HCT116 (cell line): Measurements from ENCODE around the gene LTBP1. TPM values are rescaled to one million over a fixed set of nuclear protein-coding genes. Genes with fewer than 3 reads are reported as not detected.

Source experiments
- ATAC-seq: fragments of 200-7000 bp; cut with Tn5 transposase; 2 replicates; pipeline ENCODE4 v1.9.1; 2020; ENCODE audit warnings: mild to moderate bottlenecking, moderate library complexity
- BruUV-seq: library from RNA; stranded (reverse); fragments of 400-500 nt; replicated peaks from 2 replicates; lab custom pipeline; 2021; lab: Mats Ljungman, UMichigan
- CTCF ChIA-PET: fragments of 300-600 bp; sonication (Branson Sonifier 250); formaldehyde crosslinking; loops from one replicate; lab custom pipeline; 2021; ENCODE audit warnings: antibody characterized with exemption; lab: Charles Lee
- POLR2A ChIA-PET: fragments of 300-600, 350-600 bp; sonication (Branson Sonifier 250); formaldehyde crosslinking; loops from one replicate; lab custom pipeline; 2021; ENCODE audit warnings: antibody characterized with exemption; lab: Charles Lee
- RAD21 ChIA-PET, 2 experiments: fragments of 300-600 bp; sonication (Branson Sonifier 250); formaldehyde crosslinking; loops; one replicate each; lab custom pipeline; 2023; ENCODE audit warnings: low total read pairs in 2 of 2; ENCODE audit not compliant: uncharacterized antibody in 2 of 2, unreplicated experiment in 2 of 2, low non-redundant PET in 1 of 2; lab: Charles Lee
- DNase-seq: peaks from one replicate; pipeline ENCODE4 v3.0.0-alpha.2; 2010; ENCODE audit warnings: low read depth, low spot score
- H2AFZ ChIP-seq: fragments of 200-600 bp; shearing (Covaris generic), sonication (generic); 2 replicates; pipeline ENCODE4 v1.6.1; 2017; ENCODE audit warnings: low read depth, mixed run types, mixed read lengths, antibody characterized with exemption, low read length; ENCODE audit not compliant: poor library complexity, severe bottlenecking
- H3K27ac ChIP-seq: 2 replicates; pipeline ENCODE4 v1.5.1; 2012; ENCODE audit warnings: low read depth, low read length
- H3K27me3 ChIP-seq: fragments of 200-600 bp; sonication (generic); 2 replicates; pipeline ENCODE4 v1.6.1; 2016; ENCODE audit warnings: mixed run types, low read length, mixed read lengths; ENCODE audit not compliant: insufficient read depth
- H3K36me3 ChIP-seq, 2 experiments: fragments of 200-500 bp in 1 of 2; fragments of 200-600 bp in 1 of 2; sonication (Bioruptor generic) in 1 of 2; sonication (generic) in 1 of 2; 2 replicates each; pipeline versions ENCODE4 v1.5.1 to v1.6.1; 2014 to 2016; ENCODE audit warnings: low read length in 2 of 2, inconsistent platforms in 1 of 2, mixed read lengths in 1 of 2, mixed run types in 1 of 2; ENCODE audit not compliant: insufficient read depth in 2 of 2, control insufficient read depth in 1 of 2
- H3K4me1 ChIP-seq, 2 experiments: fragments of 200-600 bp in 1 of 2; sonication (generic) in 1 of 2; 2 replicates each; pipeline versions ENCODE4 v1.5.1 to v1.6.1; 2012 to 2017; ENCODE audit warnings: low read length in 2 of 2, inconsistent platforms in 1 of 2, mild to moderate bottlenecking in 1 of 2, mixed read lengths in 1 of 2, mixed run types in 1 of 2, moderate library complexity in 1 of 2; ENCODE audit not compliant: insufficient read depth in 2 of 2, control insufficient read depth in 1 of 2
- H3K4me2 ChIP-seq: fragments of 200-600 bp; sonication (generic); 2 replicates; pipeline ENCODE4 v1.6.1; 2017; ENCODE audit warnings: mixed run types, low read length, mixed read lengths
- H3K4me3 ChIP-seq, 2 experiments: fragments of 200-600 bp in 1 of 2; sonication (generic) in 1 of 2; replicated peaks in 1 of 2; 2 replicates each; pipeline ENCODE4 v1.5.1; 2011 to 2016; ENCODE audit warnings: low read length in 2 of 2, control low read depth in 1 of 2, low read depth in 1 of 2, mild to moderate bottlenecking in 1 of 2, mixed read lengths in 1 of 2, mixed run types in 1 of 2
- H3K79me2 ChIP-seq: fragments of 200-600 bp; sonication (generic); 2 replicates; pipeline ENCODE4 v1.6.1; 2017; ENCODE audit warnings: mild to moderate bottlenecking, mixed run types, low read length, moderate library complexity, mixed read lengths; ENCODE audit not compliant: insufficient read depth
- H3K9ac ChIP-seq: fragments of 200-600 bp; sonication (generic); 2 replicates; pipeline ENCODE4 v1.6.1; 2016; ENCODE audit warnings: low read length, mixed read lengths
- H3K9me2 ChIP-seq: fragments of 200-600 bp; sonication (generic), shearing (Covaris generic); 2 replicates; pipeline ENCODE4 v1.6.1; 2017; ENCODE audit warnings: mixed run types, mild to moderate bottlenecking, moderate library complexity; ENCODE audit not compliant: insufficient read depth
- H3K9me3 ChIP-seq, 2 experiments: fragments of 200-500 bp in 1 of 2; fragments of 200-600 bp in 1 of 2; sonication (Bioruptor generic) in 1 of 2; sonication (generic) in 1 of 2; 2 replicates each; pipeline ENCODE4 v1.6.1; 2014 to 2017; ENCODE audit warnings: low read length in 2 of 2, mixed read lengths in 2 of 2, inconsistent platforms in 1 of 2, low read depth in 1 of 2, mild to moderate bottlenecking in 1 of 2, mixed run types in 1 of 2, moderate library complexity in 1 of 2; ENCODE audit not compliant: control insufficient read depth in 1 of 2, insufficient read depth in 1 of 2
- H4K20me1 ChIP-seq: fragments of 200-600 bp; sonication (generic), shearing (Covaris generic); 2 replicates; pipeline ENCODE4 v1.6.1; 2017; ENCODE audit warnings: mixed run types, mild to moderate bottlenecking, moderate library complexity; ENCODE audit not compliant: insufficient read depth
- CBX3 ChIP-seq: IDR thresholded peaks from 2 replicates; pipeline ENCODE4 v1.6.1; 2012; ENCODE audit warnings: low read depth
- CEBPB ChIP-seq: IDR thresholded peaks from 2 replicates; pipeline ENCODE4 v1.6.1; 2012; ENCODE audit warnings: low read depth
- CTCF ChIP-seq, 3 experiments: fragments of 200-600 bp in 1 of 3; sonication (generic) in 1 of 3; IDR thresholded peaks in 2 of 3; conservative IDR thresholded peaks in 1 of 3; 2 replicates each; pipeline ENCODE4 v1.5.1; 2012 to 2017; ENCODE audit warnings: low read depth in 2 of 3, low read length in 2 of 3, antibody characterized with exemption in 1 of 3, borderline replicate concordance in 1 of 3, control low read depth in 1 of 3, mild to moderate bottlenecking in 1 of 3, mixed read lengths in 1 of 3, mixed run types in 1 of 3, moderate library complexity in 1 of 3; ENCODE audit not compliant: insufficient read depth in 1 of 3
- JUND ChIP-seq: IDR thresholded peaks from 2 replicates; pipeline ENCODE4 v1.6.1; 2012
- POLR2A ChIP-seq: IDR thresholded peaks from 2 replicates; pipeline ENCODE4 v1.7.0; 2011; ENCODE audit warnings: borderline replicate concordance; ENCODE audit not compliant: insufficient read depth, insufficient read length; ENCODE audit errors: extremely low read depth
- RAD21 ChIP-seq: IDR thresholded peaks from 2 replicates; pipeline ENCODE4 v1.6.1; 2012; ENCODE audit warnings: low read depth, mild to moderate bottlenecking
- SIN3A ChIP-seq: IDR thresholded peaks from 2 replicates; pipeline ENCODE4 v1.6.1; 2012; ENCODE audit warnings: low read depth
- TCF7L2 ChIP-seq: IDR thresholded peaks from 2 replicates; pipeline ENCODE4 v1.7.0; 2011; ENCODE audit warnings: borderline replicate concordance, inconsistent platforms; ENCODE audit not compliant: insufficient read depth, insufficient read length; ENCODE audit errors: extremely low read depth
- ZBTB33 ChIP-seq: IDR thresholded peaks from 2 replicates; pipeline ENCODE4 v1.6.1; 2011; ENCODE audit warnings: mild to moderate bottlenecking, low read length, moderate library complexity; ENCODE audit not compliant: insufficient replicate concordance; ENCODE audit errors: extremely low read depth
- intact Hi-C: fragments of 100-400 bp; cut with micrococcal nuclease; formaldehyde crosslinking; loops from 2 replicates; pipeline ENCODE4 v1.10.0; 2022
- total RNA-seq: library from RNA; stranded (reverse); gene quantifications from one replicate; pipeline ENCODE4 v1.2.1, GENCODE V29; 2021; ENCODE audit not compliant: unreplicated experiment
- TF ChIP-seq, protein P1 (sequence below): IDR thresholded peaks from 2 replicates; pipeline ENCODE4 v1.6.1; 2012
- TF ChIP-seq, protein P2 (sequence below): IDR thresholded peaks from 2 replicates; pipeline ENCODE4 v1.6.1; 2012

LTBP1 gene
- total RNA-seq, 1 experiment from 2014 or later, result 5.1 TPM

GRCh38 chr2:33381301-33381858, 434.6 kb downstream of the LTBP1 start:
- intact Hi-C loops, result loop anchor here (10.0 kb wide), 1 partner anchor 203 kb away; no protein-coding TSS in a partner anchor
- no TSS peak for BruUV-seq
- no peaks in the 10 kb centered on the region for H4K20me1 ChIP-seq
- H3K4me2 ChIP-seq, result no peak overlapping the region
- H3K27ac ChIP-seq, result no peak overlapping the region
- DNase-seq, result no peak
- H3K79me2 ChIP-seq, result no peaks in the 10 kb centered on the region
- H3K4me3 ChIP-seq, result no peak overlapping the region
- no peak overlapping the region for H2AFZ ChIP-seq
- no peaks in the 10 kb centered on the region for H3K36me3 ChIP-seq
- no peak overlapping the region for H3K9ac ChIP-seq
- H3K9me2 ChIP-seq, result no peaks in the 10 kb centered on the region
- no peak for ATAC-seq
- CTCF ChIA-PET, result interaction anchor here (0.8 to 3.8 kb wide), 4 partner anchors 9 to 201 kb away, joined by 4 to 24 read pairs (median 4); no protein-coding TSS in a partner anchor
- TF ChIP-seq CTCF (IDR thresholded peaks at IDR 0.05 in 2 of 3, conservative IDR thresholded peaks at IDR 0.05 in 1 of 3; ENCODE audit: borderline replicate concordance in 1 of 3, insufficient read depth in 1 of 3, low read depth in 2 of 3, low read length in 2 of 3) (no peak), TCF7L2 (no peak), RAD21 (no peak), CBX3 (no peak), JUND (no peak), CEBPB (no peak), POLR2A (no peak), SIN3A (no peak), ZBTB33 (no peak)
- TF ChIP-seq, protein P1, sequence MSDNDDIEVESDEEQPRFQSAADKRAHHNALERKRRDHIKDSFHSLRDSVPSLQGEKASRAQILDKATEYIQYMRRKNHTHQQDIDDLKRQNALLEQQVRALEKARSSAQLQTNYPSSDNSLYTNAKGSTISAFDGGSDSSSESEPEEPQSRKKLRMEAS, result no peak
- TF ChIP-seq, protein P2, sequence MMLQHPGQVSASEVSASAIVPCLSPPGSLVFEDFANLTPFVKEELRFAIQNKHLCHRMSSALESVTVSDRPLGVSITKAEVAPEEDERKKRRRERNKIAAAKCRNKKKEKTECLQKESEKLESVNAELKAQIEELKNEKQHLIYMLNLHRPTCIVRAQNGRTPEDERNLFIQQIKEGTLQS, result no peak
- H3K9me3 ChIP-seq, result no peaks in the 10 kb centered on the region
- POLR2A ChIA-PET, result no interaction called here
- no peaks in the 10 kb centered on the region for H3K27me3 ChIP-seq
- H3K4me1 ChIP-seq, result no peaks in the 10 kb centered on the region
- RAD21 ChIA-PET, result no interaction called here
